Mesodermal cell (in vitro differentiated cells): ENCODE measurements around the gene ABCD1.

Experiments
- H3K27ac ChIP-seq: 2 replicates; pipeline ENCODE4 v1.7.0; 2013; ENCODE audit warnings: mild to moderate bottlenecking, low read depth, low read length, moderate library complexity; ENCODE audit not compliant: severe bottlenecking
- H3K36me3 ChIP-seq: 2 replicates; pipeline ENCODE4 v1.7.1; 2013; ENCODE audit warnings: mild to moderate bottlenecking, low read length, moderate library complexity; ENCODE audit not compliant: control insufficient read depth, insufficient read depth
- H3K4me1 ChIP-seq: one replicate; pipeline ENCODE4 v1.7.1; 2013; ENCODE audit warnings: mild to moderate bottlenecking, low read length; ENCODE audit not compliant: insufficient read depth, control insufficient read depth, poor library complexity, severe bottlenecking
- H3K4me3 ChIP-seq: 2 replicates; pipeline ENCODE4 v1.7.0; 2013; ENCODE audit warnings: low read length, control low read depth, mild to moderate bottlenecking; ENCODE audit not compliant: insufficient read depth, poor library complexity, severe bottlenecking; ENCODE audit errors: extremely low read depth
- H3K9me3 ChIP-seq: 2 replicates; pipeline ENCODE4 v1.7.1; 2013; ENCODE audit warnings: mild to moderate bottlenecking, low read length, moderate library complexity; ENCODE audit not compliant: control insufficient read depth
- WGBS, 2 experiments: methylation state at CpG; one replicate each; pipeline ENCODE4 v1.1.5; 2013; ENCODE audit warnings: missing lambda C conversion rate in 2 of 2; ENCODE audit not compliant: insufficient coverage in 2 of 2; 5-methylcytosine and 5-hydroxymethylcytosine counted together

ABCD1 gene

GRCh38 chrX:153717445-153717844 lies 7.2 kb upstream of the ABCD1 start:
- peaks cover 13% of the 10 kb centered on the region for H3K4me1 ChIP-seq
- WGBS, 2 experiments, result no CpG with 5 or more reads among the region's 9 CpGs
- no peaks in the 10 kb centered on the region for H3K9me3 ChIP-seq
- no peak overlapping the region for H3K4me3 ChIP-seq
- peaks cover 73% of the 10 kb centered on the region for H3K36me3 ChIP-seq
- no peak overlapping the region for H3K27ac ChIP-seq

GRCh38 chrX:153719238-153719637 lies 5.4 kb upstream of the ABCD1 start:
- Histone ChIP-seq H3K36me3 (peaks cover 71% of the 10 kb centered on the region), H3K27ac (no peak overlapping the region), H3K9me3 (no peaks in the 10 kb centered on the region), H3K4me3 (no peak overlapping the region), H3K4me1 (peaks cover 13% of the 10 kb centered on the region)
- 80 to 100% methylated on average over 1 of the region's 2 CpGs for WGBS, 2 experiments

GRCh38 chrX:153719701-153720100 lies 5.0 kb upstream of the ABCD1 start:
- Histone ChIP-seq H3K27ac (no peak overlapping the region), H3K9me3 (no peaks in the 10 kb centered on the region), H3K4me1 (peaks cover 9% of the 10 kb centered on the region), H3K4me3 (no peak overlapping the region), H3K36me3 (peaks cover 66% of the 10 kb centered on the region)
- WGBS, 2 experiments, result 88% methylated on average over 1 of the region's 2 CpGs; no CpG with 5 or more reads in 1 of the 2 experiments

GRCh38 chrX:153722704-153723350 lies 1.8 kb upstream of the ABCD1 start:
- Histone ChIP-seq H3K4me3 (peak overlapping the region; percentile 63), H3K9me3 (no peaks in the 10 kb centered on the region), H3K4me1 (peaks cover 16% of the 10 kb centered on the region), H3K36me3 (peaks cover 39% of the 10 kb centered on the region), H3K27ac (peak overlapping the region; percentile 73)
- WGBS, 2 experiments, result 66% methylated on average over 3 of the region's 12 CpGs; no CpG with 5 or more reads in 1 of the 2 experiments

- Histone ChIP-seq H3K9me3 (no peaks in the 10 kb centered on the region), H3K27ac (peak overlapping the region; percentile 73)
- WGBS, 2 experiments, result 0% methylated on average over 28 to 31 of the region's 78 CpGs
Observed at GRCh38 chrX:153723351-153724251, 1.1 kb upstream of the ABCD1 start.

GRCh38 chrX:153725039-153725831 lies 579 bp downstream of the ABCD1 start:
- Histone ChIP-seq H3K27ac (peak overlapping the region; percentile 86), H3K4me3 (peak overlapping the region; percentile 63), H3K4me1 (peaks cover 21% of the 10 kb centered on the region)

More at GRCh38 chrX:153723351-153724251, 1.1 kb upstream of the ABCD1 start:
- H3K4me1 ChIP-seq, result peaks cover 21% of the 10 kb centered on the region
- H3K36me3 ChIP-seq, result peaks cover 34% of the 10 kb centered on the region
- H3K4me3 ChIP-seq, result peak overlapping the region; percentile 63

GRCh38 chrX:153725832-153726285 lies 1.2 kb downstream of the ABCD1 start:
- Histone ChIP-seq H3K4me1 (peaks cover 21% of the 10 kb centered on the region), H3K27ac (peak overlapping the region; percentile 86), H3K36me3 (peaks cover 19% of the 10 kb centered on the region), H3K4me3 (no peak overlapping the region), H3K9me3 (no peaks in the 10 kb centered on the region)
- WGBS, 2 experiments, result 93 to 94% methylated on average over 20 to 29 of the region's 35 CpGs

More at GRCh38 chrX:153725039-153725831, 579 bp downstream of the ABCD1 start:
- no peaks in the 10 kb centered on the region for H3K9me3 ChIP-seq
- WGBS, 2 experiments, result 79 to 87% methylated on average over 20 to 46 of the region's 55 CpGs
- H3K36me3 ChIP-seq, result peaks cover 25% of the 10 kb centered on the region

GRCh38 chrX:153726286-153727122 lies 1.8 kb downstream of the ABCD1 start:
- H3K4me1 ChIP-seq, result peaks cover 21% of the 10 kb centered on the region
- H3K36me3 ChIP-seq, result peaks cover 23% of the 10 kb centered on the region
- H3K27ac ChIP-seq, result peak overlapping the region; percentile 86
- WGBS, 2 experiments, result 21 to 37% methylated on average over 8 to 18 of the region's 35 CpGs
- peaks cover 4% of the 10 kb centered on the region for H3K9me3 ChIP-seq
- no peak overlapping the region for H3K4me3 ChIP-seq

GRCh38 chrX:153727123-153727931 lies 2.7 kb downstream of the ABCD1 start:
- Histone ChIP-seq H3K4me1 (peaks cover 21% of the 10 kb centered on the region), H3K4me3 (no peak overlapping the region), H3K9me3 (peaks cover 11% of the 10 kb centered on the region), H3K36me3 (peaks cover 18% of the 10 kb centered on the region), H3K27ac (peak overlapping the region; percentile 86)
- WGBS, 2 experiments, result 67 to 70% methylated on average over 1 to 8 of the region's 23 CpGs
